Activated CD8-positive, alpha-beta T cell treated with anti-CD3 and anti-CD28 coated beads for 36 hours (primary cell): Measurements from ENCODE around the gene PLA2G2D. TPM values are rescaled to one million over a fixed set of nuclear protein-coding genes. Genes with fewer than 3 reads are reported as not detected.

Source experiments
- ATAC-seq: fragments of 200-7000 bp; cut with Tn5 transposase; one replicate; pipeline ENCODE4 v1.10.0; 2021; ENCODE audit warnings: mild to moderate bottlenecking, moderate library complexity
- CTCF ChIA-PET: fragments of 350-600 bp; sonication (Branson Sonifier 250); formaldehyde crosslinking; loops from one replicate; lab custom pipeline; 2021; ENCODE audit warnings: antibody characterized with exemption; lab: Charles Lee
- POLR2A ChIA-PET: fragments of 350-600 bp; sonication (Branson Sonifier 250); formaldehyde crosslinking; loops from one replicate; lab custom pipeline; 2021; ENCODE audit warnings: antibody characterized with exemption; lab: Charles Lee
- DNase-seq: peaks from one replicate; pipeline ENCODE4 v3.0.0-alpha.2; 2020
- H3K27ac Mint-ChIP-seq: one replicate; pipeline ENCODE4 v1.8.0; 2021; ENCODE audit warnings: mild to moderate bottlenecking, mixed read lengths
- H3K27me3 Mint-ChIP-seq: one replicate; pipeline ENCODE4 v1.8.0; 2021; ENCODE audit warnings: mixed read lengths
- H3K36me3 Mint-ChIP-seq: one replicate; pipeline ENCODE4 v1.8.0; 2021; ENCODE audit warnings: low read depth, mixed read lengths
- H3K4me1 Mint-ChIP-seq: one replicate; pipeline ENCODE4 v1.8.0; 2021; ENCODE audit warnings: low read depth, mixed read lengths
- H3K4me3 Mint-ChIP-seq: one replicate; pipeline ENCODE4 v1.8.0; 2021; ENCODE audit warnings: mild to moderate bottlenecking, moderate library complexity, mixed read lengths
- H3K9me3 Mint-ChIP-seq: one replicate; pipeline ENCODE4 v1.8.0; 2021; ENCODE audit warnings: mixed read lengths
- intact Hi-C: fragments of 100-400 bp; cut with micrococcal nuclease; formaldehyde crosslinking; loops from one replicate; pipeline ENCODE4 v1.10.0; 2022
- total RNA-seq, 2 experiments: library from RNA; stranded (reverse); gene quantifications; one replicate each; pipeline ENCODE4 v1.2.3, GENCODE V29; 2021
- TF ChIP-seq, protein P1 (sequence below): fragments of 200-600 bp; IDR thresholded peaks from one replicate; pipeline ENCODE4 v1.8.0; 2022; ENCODE audit warnings: antibody characterized with exemption, mild to moderate bottlenecking

The PLA2G2D gene
- total RNA-seq, 2 experiments from 2014 or later = not detected

DNA sequence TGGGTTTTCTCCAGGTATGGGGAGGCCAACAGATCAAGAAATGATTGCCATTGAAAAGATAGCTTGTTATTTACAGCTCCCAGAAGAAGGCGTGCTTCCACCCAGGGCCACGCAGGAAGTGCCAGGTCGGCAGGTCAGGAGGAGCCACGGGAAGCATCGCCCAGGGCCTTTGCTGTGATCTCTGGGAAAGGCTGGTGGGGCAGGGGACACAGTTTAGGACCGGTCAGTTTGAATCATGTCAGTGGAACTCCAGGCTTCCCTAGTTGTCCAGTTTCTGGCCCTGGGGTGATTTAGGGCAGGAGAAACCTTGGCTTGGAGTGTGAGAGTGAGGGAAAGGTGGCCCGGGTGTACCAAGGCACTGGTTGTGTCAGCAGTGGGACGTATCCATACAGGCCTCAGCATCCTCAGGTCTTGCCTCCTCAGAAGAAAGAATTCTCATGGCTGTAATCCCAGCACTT is 38.0 kb downstream of the PLA2G2D start:
- ATAC-seq = no peak
- ChIA-PET CTCF (interaction anchor here (1.2 kb wide), 1 partner anchor 71 kb away, joined by 6 read pairs; no protein-coding TSS in a partner anchor), POLR2A (no interaction called here)
- Mint-ChIP-seq H3K27me3 (peaks cover 34% of the 10 kb centered on the region), H3K9me3 (no peaks in the 10 kb centered on the region), H3K36me3 (no peaks in the 10 kb centered on the region), H3K4me1 (peaks cover 13% of the 10 kb centered on the region), H3K4me3 (no peak overlapping the region), H3K27ac (no peak overlapping the region)
- TF ChIP-seq, protein P1, sequence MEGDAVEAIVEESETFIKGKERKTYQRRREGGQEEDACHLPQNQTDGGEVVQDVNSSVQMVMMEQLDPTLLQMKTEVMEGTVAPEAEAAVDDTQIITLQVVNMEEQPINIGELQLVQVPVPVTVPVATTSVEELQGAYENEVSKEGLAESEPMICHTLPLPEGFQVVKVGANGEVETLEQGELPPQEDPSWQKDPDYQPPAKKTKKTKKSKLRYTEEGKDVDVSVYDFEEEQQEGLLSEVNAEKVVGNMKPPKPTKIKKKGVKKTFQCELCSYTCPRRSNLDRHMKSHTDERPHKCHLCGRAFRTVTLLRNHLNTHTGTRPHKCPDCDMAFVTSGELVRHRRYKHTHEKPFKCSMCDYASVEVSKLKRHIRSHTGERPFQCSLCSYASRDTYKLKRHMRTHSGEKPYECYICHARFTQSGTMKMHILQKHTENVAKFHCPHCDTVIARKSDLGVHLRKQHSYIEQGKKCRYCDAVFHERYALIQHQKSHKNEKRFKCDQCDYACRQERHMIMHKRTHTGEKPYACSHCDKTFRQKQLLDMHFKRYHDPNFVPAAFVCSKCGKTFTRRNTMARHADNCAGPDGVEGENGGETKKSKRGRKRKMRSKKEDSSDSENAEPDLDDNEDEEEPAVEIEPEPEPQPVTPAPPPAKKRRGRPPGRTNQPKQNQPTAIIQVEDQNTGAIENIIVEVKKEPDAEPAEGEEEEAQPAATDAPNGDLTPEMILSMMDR = no peak
- no peak for DNase-seq
- intact Hi-C loops = no loop called here

DNA sequence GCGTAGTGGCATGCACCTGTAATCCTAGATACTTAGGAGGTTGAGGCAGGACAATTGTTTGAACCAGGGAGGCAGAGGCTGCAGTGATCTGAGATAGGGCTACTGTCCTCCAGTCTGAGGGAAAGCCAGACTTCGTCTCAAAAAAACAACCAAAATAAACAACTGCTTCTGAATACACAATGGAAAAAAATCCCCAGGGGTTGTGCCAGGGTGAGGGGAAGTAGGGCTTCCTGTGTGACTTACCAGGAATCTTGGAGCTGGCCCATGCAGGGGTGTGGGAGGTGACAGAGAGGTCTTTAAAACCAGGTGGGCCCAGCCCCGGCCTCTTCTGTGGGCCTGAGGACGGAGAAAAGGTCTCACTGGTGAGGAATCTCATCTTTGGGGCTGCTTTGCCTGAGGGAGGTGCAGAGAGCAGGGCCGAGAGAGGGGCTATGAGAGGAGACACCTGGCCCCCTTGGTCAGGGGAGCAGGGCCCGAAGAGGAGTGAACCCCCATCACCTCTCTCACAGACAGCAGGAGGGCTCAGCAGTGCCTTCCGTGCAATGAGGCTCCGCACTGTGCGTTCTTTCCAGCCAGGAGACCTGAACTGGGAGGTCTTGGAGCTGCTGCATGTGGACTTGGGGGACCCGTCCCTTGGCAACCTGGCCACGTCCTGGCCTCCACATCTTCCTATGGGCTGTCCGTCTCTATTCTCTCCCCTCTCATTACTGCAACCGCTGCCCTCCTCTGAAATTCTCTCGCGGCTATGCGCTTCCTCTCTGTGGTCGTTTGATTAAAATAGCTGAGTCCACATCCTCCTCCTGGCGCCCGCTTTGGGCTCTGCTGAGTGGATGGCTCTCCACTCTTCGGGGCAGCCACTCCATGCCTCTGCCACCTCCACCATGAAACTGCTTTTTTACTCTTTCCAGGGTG is 38.6 kb downstream of the PLA2G2D start:
- TF ChIP-seq, protein P1 = no peak
- DNase-seq = peak; percentile 31
- H3K4me3 Mint-ChIP-seq = no peak overlapping the region
- H3K4me1 Mint-ChIP-seq = peaks cover 13% of the 10 kb centered on the region
- POLR2A ChIA-PET = no interaction called here
- no peaks in the 10 kb centered on the region for H3K9me3 Mint-ChIP-seq
- peaks cover 34% of the 10 kb centered on the region for H3K27me3 Mint-ChIP-seq
- H3K27ac Mint-ChIP-seq = no peak overlapping the region
- ATAC-seq = peak; percentile 47
- CTCF ChIA-PET = interaction anchor here (1.2 kb wide), 1 partner anchor 72 kb away, joined by 6 read pairs; no protein-coding TSS in a partner anchor
- intact Hi-C loops = no loop called here
- no peaks in the 10 kb centered on the region for H3K36me3 Mint-ChIP-seq

DNA sequence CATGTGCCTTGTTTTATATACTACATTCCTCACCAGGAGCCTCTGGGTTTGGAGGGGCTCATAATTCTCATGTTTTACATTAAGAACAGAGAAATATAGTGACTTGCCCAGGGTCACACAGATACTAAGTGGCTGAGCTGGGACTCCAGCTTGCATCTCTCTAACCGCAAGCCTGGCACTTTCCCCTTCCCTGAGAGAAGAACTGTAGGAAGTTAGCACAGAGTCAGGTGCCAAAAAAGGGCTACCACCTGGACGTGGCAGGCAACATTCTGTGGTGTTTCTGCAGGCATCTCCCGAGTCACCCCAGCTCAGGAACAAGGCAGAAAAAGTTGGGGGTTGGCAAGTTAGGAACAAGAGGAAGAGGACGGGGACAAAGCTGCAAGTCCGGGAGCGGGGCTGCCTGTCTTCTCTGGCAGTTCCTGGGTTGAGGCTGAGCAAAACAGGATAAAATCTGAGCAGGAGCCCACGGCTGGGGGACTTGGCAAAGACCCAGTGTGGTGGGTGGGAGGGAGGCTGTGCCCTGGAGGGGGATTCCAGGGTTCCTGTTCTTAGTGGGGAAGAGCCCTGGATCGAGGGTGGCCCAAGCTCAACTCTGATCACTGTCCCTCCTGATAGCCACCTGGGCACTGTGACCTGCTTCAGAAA is 39.6 kb downstream of the PLA2G2D start:
- ChIA-PET CTCF (no interaction called here), POLR2A (no interaction called here)
- DNase-seq (no peak), ATAC-seq (no peak)
- H3K4me1 Mint-ChIP-seq = peaks cover 13% of the 10 kb centered on the region
- peaks cover 34% of the 10 kb centered on the region for H3K27me3 Mint-ChIP-seq
- no peaks in the 10 kb centered on the region for H3K36me3 Mint-ChIP-seq
- intact Hi-C loops = no loop called here
- no peak overlapping the region for H3K4me3 Mint-ChIP-seq
- H3K9me3 Mint-ChIP-seq = no peaks in the 10 kb centered on the region
- TF ChIP-seq, protein P1 = no peak
- no peak overlapping the region for H3K27ac Mint-ChIP-seq

DNA sequence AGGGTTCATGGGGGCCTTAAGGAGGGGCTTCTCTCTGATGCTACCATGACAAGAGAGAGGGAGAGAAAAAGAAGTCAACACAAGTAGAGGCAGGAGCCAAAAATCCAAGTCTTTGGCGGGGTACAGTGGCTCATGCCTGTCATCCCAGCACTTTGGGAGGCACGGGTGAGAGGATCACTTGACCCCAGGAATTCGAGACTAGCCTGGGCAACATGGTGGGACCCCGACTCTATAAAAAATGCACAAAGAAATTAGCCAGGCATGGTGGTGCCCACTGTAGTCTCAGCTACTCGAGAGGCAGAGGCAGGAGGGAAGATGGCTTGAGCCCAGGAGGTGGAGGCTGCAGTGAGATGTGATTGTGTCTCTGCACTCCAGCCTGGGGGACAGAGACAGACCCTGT is 40.6 kb downstream of the PLA2G2D start:
- intact Hi-C loops = no loop called here
- no peak for DNase-seq
- peaks cover 13% of the 10 kb centered on the region for H3K4me1 Mint-ChIP-seq
- no peak overlapping the region for H3K27ac Mint-ChIP-seq
- ATAC-seq = no peak
- no peaks in the 10 kb centered on the region for H3K36me3 Mint-ChIP-seq
- ChIA-PET CTCF (no interaction called here), POLR2A (no interaction called here)
- TF ChIP-seq, protein P1 = no peak
- no peaks in the 10 kb centered on the region for H3K9me3 Mint-ChIP-seq
- H3K4me3 Mint-ChIP-seq = no peak overlapping the region
- peaks cover 34% of the 10 kb centered on the region for H3K27me3 Mint-ChIP-seq
